ENCODE results near the gene LEP.

DNA sequence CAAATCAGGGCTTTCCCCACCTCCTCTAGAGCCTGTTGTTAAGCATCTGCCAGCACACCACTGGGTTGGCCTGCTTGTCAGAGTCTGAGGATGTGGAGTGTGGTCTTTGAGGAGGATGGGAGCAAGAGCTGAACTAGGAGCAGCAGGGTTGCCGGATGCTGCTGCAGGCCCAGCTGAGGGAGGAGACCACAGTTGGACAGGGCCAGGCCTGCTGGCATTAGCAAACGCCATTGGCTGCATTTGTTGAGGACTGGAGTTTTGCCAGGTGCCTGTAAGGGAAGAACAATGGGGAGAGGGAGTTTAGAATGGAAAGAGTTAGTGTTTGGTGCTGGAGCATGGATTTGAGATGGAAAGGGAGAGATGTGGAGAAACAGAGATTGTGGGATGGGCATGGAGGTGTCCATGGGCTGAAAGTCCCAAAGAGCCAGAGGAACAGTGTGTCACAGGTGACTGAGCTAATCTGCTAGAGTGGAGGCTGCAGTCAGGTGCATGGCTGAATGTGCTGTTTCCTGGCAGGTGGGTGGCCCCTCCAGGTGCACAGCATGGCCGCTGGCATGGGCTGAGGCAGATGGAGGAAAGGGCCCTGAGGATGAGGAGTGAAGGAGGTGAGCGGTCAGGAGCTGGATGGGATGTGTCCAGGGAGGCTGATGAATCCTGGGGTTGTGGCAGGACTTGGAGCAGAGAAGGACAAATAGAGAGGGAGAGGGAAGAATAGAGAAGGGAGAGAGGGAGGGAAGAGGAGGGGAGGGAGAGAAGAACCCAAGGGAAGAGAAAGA, 40.7 kb downstream of the LEP start:
- TF ChIP-seq, protein P1, sequence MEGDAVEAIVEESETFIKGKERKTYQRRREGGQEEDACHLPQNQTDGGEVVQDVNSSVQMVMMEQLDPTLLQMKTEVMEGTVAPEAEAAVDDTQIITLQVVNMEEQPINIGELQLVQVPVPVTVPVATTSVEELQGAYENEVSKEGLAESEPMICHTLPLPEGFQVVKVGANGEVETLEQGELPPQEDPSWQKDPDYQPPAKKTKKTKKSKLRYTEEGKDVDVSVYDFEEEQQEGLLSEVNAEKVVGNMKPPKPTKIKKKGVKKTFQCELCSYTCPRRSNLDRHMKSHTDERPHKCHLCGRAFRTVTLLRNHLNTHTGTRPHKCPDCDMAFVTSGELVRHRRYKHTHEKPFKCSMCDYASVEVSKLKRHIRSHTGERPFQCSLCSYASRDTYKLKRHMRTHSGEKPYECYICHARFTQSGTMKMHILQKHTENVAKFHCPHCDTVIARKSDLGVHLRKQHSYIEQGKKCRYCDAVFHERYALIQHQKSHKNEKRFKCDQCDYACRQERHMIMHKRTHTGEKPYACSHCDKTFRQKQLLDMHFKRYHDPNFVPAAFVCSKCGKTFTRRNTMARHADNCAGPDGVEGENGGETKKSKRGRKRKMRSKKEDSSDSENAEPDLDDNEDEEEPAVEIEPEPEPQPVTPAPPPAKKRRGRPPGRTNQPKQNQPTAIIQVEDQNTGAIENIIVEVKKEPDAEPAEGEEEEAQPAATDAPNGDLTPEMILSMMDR (IDR thresholded peaks at IDR 0.05), result no peak
- no peak for TF ChIP-seq ZFX (IDR thresholded peaks at IDR 0.05; ENCODE audit: borderline replicate concordance)
